ENCODE data around the gene COX20.

- no peak for TF ChIP-seq CTCF (IDR thresholded peaks at IDR 0.05)
- peak in 1 of 2 donors; percentile 81 for TF ChIP-seq POLR2A (IDR thresholded peaks at IDR 0.05)
These were observed 29.0 kb downstream of the COX20 start, which contains the start of gene HNRNPU for GRCh38 chr1:244864253-244865027.

Data from lower leg skin (tissue), 3 donors.